B cell (primary cell): Measurements from ENCODE around the gene TMED10. TPM values are rescaled to one million over a fixed set of nuclear protein-coding genes. Genes with fewer than 3 reads are reported as not detected.

Source experiments
- ATAC-seq: fragments of 200-7000 bp; cut with Tn5 transposase; one replicate; pipeline ENCODE4 v1.10.0; 2021; ENCODE audit warnings: low read depth, mild to moderate bottlenecking, moderate number of reproducible peaks, moderate library complexity
- CTCF ChIA-PET: fragments of 350-600 bp; sonication (Branson Sonifier 250); formaldehyde crosslinking; loops from one replicate; lab custom pipeline; 2021; ENCODE audit warnings: antibody characterized with exemption, inconsistent platforms; lab: Charles Lee
- POLR2A ChIA-PET: fragments of 350-600 bp; sonication (Branson Sonifier 250); formaldehyde crosslinking; loops from one replicate; lab custom pipeline; 2021; ENCODE audit warnings: antibody characterized with exemption; lab: Charles Lee
- DNase-seq: peaks from one replicate; pipeline ENCODE4 v3.0.0; 2013
- H2AFZ ChIP-seq: 2 replicates; pipeline ENCODE4 v1.6.1; 2012; ENCODE audit warnings: mild to moderate bottlenecking, low read depth, low read length; ENCODE audit not compliant: insufficient read depth, poor library complexity, severe bottlenecking
- H3K27ac ChIP-seq, 2 donors: 1 replicate in 1 of 2; 2 replicates in 1 of 2; pipeline ENCODE4 v1.5.1; 2012 to 2013; ENCODE audit warnings: low read length in 2 of 2, mild to moderate bottlenecking in 2 of 2, moderate library complexity in 1 of 2
- H3K27me3 ChIP-seq, 4 experiments: fragments of 200-600 bp in 1 of 4; sonication (generic) in 1 of 4; replicated peaks in 1 of 4; 1 replicate in 2 of 4; 2 replicates in 2 of 4; pipeline versions ENCODE4 v1.6.1 to v1.7.0; 2013 to 2016; ENCODE audit warnings: low read length in 3 of 4, mild to moderate bottlenecking in 2 of 4, mixed read lengths in 1 of 4, moderate library complexity in 1 of 4; ENCODE audit not compliant: insufficient read depth in 4 of 4, control insufficient read depth in 3 of 4; ENCODE audit errors: control extremely low read depth in 1 of 4
- H3K36me3 ChIP-seq, 2 experiments: replicated peaks in 1 of 2; 1 replicate in 1 of 2; 2 replicates in 1 of 2; pipeline versions ENCODE4 v1.6.1 to v1.7.1; 2013; ENCODE audit warnings: low read length in 1 of 2; ENCODE audit not compliant: insufficient read depth in 2 of 2, control insufficient read depth in 1 of 2; ENCODE audit errors: control extremely low read depth in 1 of 2, extremely low read depth in 1 of 2
- H3K4me1 ChIP-seq, 2 donors: fragments of 200-600 bp in 1 of 2; sonication (generic) in 1 of 2; 1 replicate in 1 of 2; 2 replicates in 1 of 2; pipeline versions ENCODE4 v1.5.1 to v1.6.1; 2013 to 2017; ENCODE audit warnings: low read length in 2 of 2; ENCODE audit not compliant: control insufficient read depth in 2 of 2, insufficient read depth in 2 of 2
- H3K4me2 ChIP-seq: replicated peaks from 2 replicates; pipeline ENCODE3; 2012; ENCODE audit warnings: mild to moderate bottlenecking, low read depth, low read length; ENCODE audit not compliant: poor library complexity, severe bottlenecking
- H3K4me3 ChIP-seq, 5 experiments: fragments of 200-600 bp in 1 of 5; sonication (generic) in 1 of 5; 1 replicate in 3 of 5; 2 replicates in 2 of 5; pipeline versions ENCODE4 v1.5.1 to v1.7.0; 2011 to 2016; ENCODE audit warnings: low read length in 4 of 5, mild to moderate bottlenecking in 4 of 5, low read depth in 2 of 5, control low read depth in 1 of 5, moderate library complexity in 1 of 5; ENCODE audit not compliant: insufficient read depth in 1 of 5; ENCODE audit errors: control extremely low read depth in 1 of 5, extremely low read depth in 1 of 5
- H3K79me2 ChIP-seq: fragments of 200-600 bp; sonication (generic); one replicate; pipeline ENCODE4 v1.6.0; 2016; ENCODE audit warnings: low read length; ENCODE audit not compliant: control insufficient read depth, insufficient read depth
- H3K9ac ChIP-seq: fragments of 200-600 bp; sonication (generic); 2 replicates; pipeline ENCODE4 v1.6.1; 2017; ENCODE audit warnings: mild to moderate bottlenecking, low read length, moderate library complexity
- H3K9me3 ChIP-seq, 3 donors: one replicate each; pipeline versions ENCODE4 v1.6.1 to v1.7.1; 2013; ENCODE audit warnings: low read length in 2 of 3; ENCODE audit not compliant: control insufficient read depth in 2 of 3, insufficient read depth in 1 of 3; ENCODE audit errors: control extremely low read depth in 1 of 3
- H4K20me1 ChIP-seq: 2 replicates; pipeline ENCODE4 v1.6.0; 2012; ENCODE audit warnings: mild to moderate bottlenecking, low read length; ENCODE audit not compliant: insufficient read depth, control insufficient read depth, poor library complexity, severe bottlenecking
- H3K27ac Mint-ChIP-seq: one replicate; pipeline ENCODE4 v1.8.0; 2021; ENCODE audit warnings: mixed read lengths
- H3K27me3 Mint-ChIP-seq: one replicate; pipeline ENCODE4 v1.8.0; 2021; ENCODE audit warnings: mixed read lengths
- H3K4me1 Mint-ChIP-seq: one replicate; pipeline ENCODE4 v1.8.0; 2021; ENCODE audit warnings: mixed read lengths
- H3K4me3 Mint-ChIP-seq: one replicate; pipeline ENCODE4 v1.8.0; 2021; ENCODE audit warnings: mixed read lengths
- H3K9me3 Mint-ChIP-seq: one replicate; pipeline ENCODE4 v1.8.0; 2022; ENCODE audit warnings: mixed read lengths; ENCODE audit not compliant: insufficient read depth
- EZH2 ChIP-seq: IDR thresholded peaks from 2 replicates; pipeline ENCODE4 v1.6.1; 2012; ENCODE audit warnings: borderline replicate concordance, low read depth, mild to moderate bottlenecking, moderate library complexity, low read length; ENCODE audit not compliant: insufficient read depth, poor library complexity, severe bottlenecking
- WGBS: methylation state at CpG from one replicate; pipeline ENCODE4 v1.1.5; 2013; ENCODE audit warnings: missing lambda C conversion rate; ENCODE audit not compliant: insufficient coverage; 5-methylcytosine and 5-hydroxymethylcytosine counted together
- intact Hi-C: fragments of 100-400 bp; cut with micrococcal nuclease; formaldehyde crosslinking; loops from one replicate; pipeline ENCODE4 v1.10.0; 2022
- polyA plus RNA-seq: library from polyadenylated mRNA; depleted of rRNA; stranded (reverse); fragments of >200 nt; gene quantifications from 2 replicates; pipeline ENCODE4 v1.2.3, GENCODE V29; 2012
- total RNA-seq, 2 donors: library from RNA; stranded (reverse); fragments of 120-200 nt in 1 of 2; gene quantifications; 1 replicate in 1 of 2; 2 replicates in 1 of 2; pipeline versions ENCODE4 v1.2.3 to v1.2.4, GENCODE V29; 2013 to 2022
- TF ChIP-seq, protein P1 (sequence below): fragments of 200-600 bp; IDR thresholded peaks from one replicate; pipeline ENCODE4 v1.8.0; 2022; ENCODE audit warnings: antibody characterized with exemption, mild to moderate bottlenecking

TMED10 gene
- total and polyA plus RNA-seq, 2 donors (not counting 1 experiment from before 2014, with no cell fraction given) = 72.0 to 111 TPM

GRCh38 chr14:75138492-75138891, 37.9 kb downstream of the TMED10 start:
- H3K36me3 ChIP-seq = peaks cover 5 to 14% of the 10 kb centered on the region in 2 experiments
- H3K4me1 ChIP-seq = peaks cover 33 to 38% of the 10 kb centered on the region in 2 donors
- no peaks in the 10 kb centered on the region for H3K27me3 ChIP-seq
- peak overlapping the region; percentile 42 to 75 for H3K27ac ChIP-seq
- DNase-seq (peak; percentile 64), ATAC-seq (peak; percentile 78)
- peaks cover 0 to 3% (median 0%) of the 10 kb centered on the region in 3 donors for H3K9me3 ChIP-seq
- H3K27me3 Mint-ChIP-seq = no peaks in the 10 kb centered on the region
- H2AFZ ChIP-seq = no peak overlapping the region
- peak overlapping the region; percentile 47 for H3K27ac Mint-ChIP-seq
- TF ChIP-seq, protein P1, sequence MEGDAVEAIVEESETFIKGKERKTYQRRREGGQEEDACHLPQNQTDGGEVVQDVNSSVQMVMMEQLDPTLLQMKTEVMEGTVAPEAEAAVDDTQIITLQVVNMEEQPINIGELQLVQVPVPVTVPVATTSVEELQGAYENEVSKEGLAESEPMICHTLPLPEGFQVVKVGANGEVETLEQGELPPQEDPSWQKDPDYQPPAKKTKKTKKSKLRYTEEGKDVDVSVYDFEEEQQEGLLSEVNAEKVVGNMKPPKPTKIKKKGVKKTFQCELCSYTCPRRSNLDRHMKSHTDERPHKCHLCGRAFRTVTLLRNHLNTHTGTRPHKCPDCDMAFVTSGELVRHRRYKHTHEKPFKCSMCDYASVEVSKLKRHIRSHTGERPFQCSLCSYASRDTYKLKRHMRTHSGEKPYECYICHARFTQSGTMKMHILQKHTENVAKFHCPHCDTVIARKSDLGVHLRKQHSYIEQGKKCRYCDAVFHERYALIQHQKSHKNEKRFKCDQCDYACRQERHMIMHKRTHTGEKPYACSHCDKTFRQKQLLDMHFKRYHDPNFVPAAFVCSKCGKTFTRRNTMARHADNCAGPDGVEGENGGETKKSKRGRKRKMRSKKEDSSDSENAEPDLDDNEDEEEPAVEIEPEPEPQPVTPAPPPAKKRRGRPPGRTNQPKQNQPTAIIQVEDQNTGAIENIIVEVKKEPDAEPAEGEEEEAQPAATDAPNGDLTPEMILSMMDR = no peak
- TF ChIP-seq EZH2 = no peak
- no peaks in the 10 kb centered on the region for H3K9me3 Mint-ChIP-seq
- peaks cover 39% of the 10 kb centered on the region for H3K4me1 Mint-ChIP-seq
- ChIA-PET POLR2A (interaction anchor here (0.5 to 1.6 kb wide), 9 partner anchors 12 to 1089 kb away, joined by 3 to 7 read pairs (median 5); partner anchors contain the start of genes ACYP1 and NEK9), CTCF (interaction anchor here (0.9 to 12.7 kb wide), 9 partner anchors 10 to 423 kb away, joined by 3 to 266 read pairs (median 4); no protein-coding TSS in a partner anchor)
- WGBS = no CpG with 5 or more reads among the region's 1 CpG
- peaks cover 51% of the 10 kb centered on the region for H3K79me2 ChIP-seq
- peak overlapping the region; percentile 56 for H3K4me3 Mint-ChIP-seq
- peak overlapping the region; percentile 25 for H3K9ac ChIP-seq
- H4K20me1 ChIP-seq = no peaks in the 10 kb centered on the region
- H3K4me3 ChIP-seq = peak overlapping the region in 1 of 5 experiments; percentile 41
- H3K4me2 ChIP-seq = peak overlapping the region; percentile 68
- intact Hi-C loops = loop anchor here (2.0 kb wide), 1 partner anchor 38 kb away; the partner anchor contains the start of gene TMED10

- Histone ChIP-seq H4K20me1 (no peaks in the 10 kb centered on the region), H3K27ac (no peak overlapping the region), H3K36me3 (peaks cover 5 to 15% of the 10 kb centered on the region in 2 experiments), H2AFZ (no peak overlapping the region), H3K9me3 (no peaks in the 10 kb centered on the region), H3K27me3 (no peaks in the 10 kb centered on the region), H3K4me3 (no peak overlapping the region), H3K4me2 (no peak overlapping the region), H3K4me1 (peaks cover 17 to 19% of the 10 kb centered on the region in 2 donors), H3K9ac (no peak overlapping the region), H3K79me2 (peaks cover 28% of the 10 kb centered on the region)
- intact Hi-C loops = no loop called here
- WGBS = no CpG with 5 or more reads among the region's 6 CpGs
- ChIA-PET POLR2A (no interaction called here), CTCF (interaction anchor here (0.7 to 12.7 kb wide), 11 partner anchors 8 to 427 kb away, joined by 3 to 266 read pairs (median 3); partner anchors contain the start of gene NEK9)
- no peaks in the 10 kb centered on the region for H3K27me3 Mint-ChIP-seq
- no peak overlapping the region for H3K4me3 Mint-ChIP-seq
- no peaks in the 10 kb centered on the region for H3K9me3 Mint-ChIP-seq
- peak overlapping the region; percentile 32 for H3K27ac Mint-ChIP-seq
- no peak for ATAC-seq
- peaks cover 21% of the 10 kb centered on the region for H3K4me1 Mint-ChIP-seq
- no peak for TF ChIP-seq EZH2
- TF ChIP-seq, protein P1 = no peak
- no peak for DNase-seq
Observed at GRCh38 chr14:75134644-75135043, 41.8 kb downstream of the TMED10 start.
